ENCODE measurements around the gene STK24.

GRCh38 chr13:98533912-98534311 is 43.0 kb downstream of the STK24 start:
- TF ChIP-seq RCOR1 (IDR thresholded peaks at IDR 0.05; ENCODE audit: insufficient replicate concordance, low read length) (no peak), CTCF (conservative IDR thresholded peaks at IDR 0.05; ENCODE audit: low read depth, low read length) (no peak)
